GM19372 (cell line): ENCODE results near the gene EMID1.

Experiments used
- ATAC-seq: cut with Tn5 transposase; IDR thresholded peaks from one replicate; pipeline ENCODE4 v1.9.1; 2021; ENCODE audit warnings: mild to moderate bottlenecking, low read depth, moderate library complexity; ENCODE audit not compliant: unreplicated experiment

The EMID1 gene

DNA sequence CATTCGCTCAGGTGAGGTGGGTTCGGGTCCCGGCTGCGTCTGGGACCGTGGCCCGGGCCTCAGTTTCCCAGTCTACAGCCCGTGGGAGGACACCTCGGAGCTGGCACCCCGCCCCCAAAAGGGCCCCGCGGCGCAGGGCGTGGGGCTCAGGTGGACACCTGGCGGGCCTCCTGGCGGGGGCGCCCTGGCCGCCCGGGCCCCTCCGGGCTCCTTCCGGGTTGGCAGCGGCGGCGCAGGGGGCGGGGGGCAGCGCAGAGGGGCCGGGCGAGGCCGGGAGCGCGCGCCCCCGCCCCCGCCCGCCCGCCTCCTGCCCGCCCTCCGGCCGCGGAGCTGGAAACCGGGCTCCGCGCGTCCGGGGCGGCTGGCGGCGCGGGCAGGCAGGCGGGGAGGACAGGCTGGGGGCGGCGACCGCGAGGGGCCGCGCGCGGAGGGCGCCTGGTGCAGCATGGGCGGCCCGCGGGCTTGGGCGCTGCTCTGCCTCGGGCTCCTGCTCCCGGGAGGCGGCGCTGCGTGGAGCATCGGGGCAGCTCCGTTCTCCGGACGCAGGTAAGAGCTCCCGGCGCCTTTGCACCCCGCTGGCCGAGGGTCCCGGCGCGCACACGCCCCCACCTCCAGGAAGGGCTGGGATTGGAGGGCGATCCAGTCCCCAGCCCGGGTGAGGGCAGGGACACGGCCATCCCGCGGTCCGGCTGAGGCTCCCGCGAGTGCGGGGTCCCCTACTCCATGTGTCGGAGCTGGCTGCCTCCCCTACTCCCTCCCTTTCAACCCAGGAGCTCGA lies at the start of gene EMID1:
EMID1 (plus strand) TSS at position 303 of the 778 bp plus-strand sequence; CDS start at position 446, 143 bp downstream.
- ATAC-seq = no peak

DNA sequence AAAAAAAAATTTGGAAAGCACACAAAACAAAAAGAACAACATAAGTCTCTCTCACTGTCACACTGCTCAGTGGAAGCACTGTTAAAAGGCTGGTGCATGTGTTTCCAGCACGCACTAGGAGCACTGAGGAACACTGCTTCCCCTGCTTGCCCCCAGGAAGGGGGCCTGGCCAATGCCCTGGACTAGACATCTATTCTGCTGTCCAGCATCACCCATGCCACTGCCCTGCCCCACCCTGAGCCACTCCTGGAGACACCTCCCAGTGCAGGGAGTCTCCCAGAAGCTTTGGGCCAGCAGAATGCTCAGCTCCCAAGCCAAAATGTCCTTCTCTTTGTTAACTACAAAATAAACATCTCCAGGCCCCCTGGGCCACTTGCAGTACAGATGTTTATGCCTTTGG lies 49.7 kb upstream of the EMID1 start:
- no peak for ATAC-seq

DNA sequence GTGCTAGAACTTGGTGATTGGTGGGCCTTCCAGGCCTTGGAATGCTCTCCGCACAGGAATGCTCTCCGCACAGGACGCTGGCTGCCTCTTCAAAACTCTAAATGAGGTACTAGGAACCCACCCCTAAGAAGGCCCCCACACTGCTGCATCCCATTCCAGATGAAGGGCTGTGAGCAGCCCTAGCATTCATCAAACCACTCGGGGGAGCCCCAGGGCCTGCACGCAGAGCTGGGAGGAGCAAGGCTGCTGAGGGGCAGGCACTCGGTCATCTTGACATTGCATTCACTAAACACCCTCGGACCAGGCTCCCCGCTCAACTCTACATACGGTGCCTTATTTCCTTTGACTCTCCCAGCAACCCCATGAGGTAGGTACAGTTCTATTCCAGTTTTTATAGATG lies 49.2 kb upstream of the EMID1 start:
- no peak for ATAC-seq

DNA sequence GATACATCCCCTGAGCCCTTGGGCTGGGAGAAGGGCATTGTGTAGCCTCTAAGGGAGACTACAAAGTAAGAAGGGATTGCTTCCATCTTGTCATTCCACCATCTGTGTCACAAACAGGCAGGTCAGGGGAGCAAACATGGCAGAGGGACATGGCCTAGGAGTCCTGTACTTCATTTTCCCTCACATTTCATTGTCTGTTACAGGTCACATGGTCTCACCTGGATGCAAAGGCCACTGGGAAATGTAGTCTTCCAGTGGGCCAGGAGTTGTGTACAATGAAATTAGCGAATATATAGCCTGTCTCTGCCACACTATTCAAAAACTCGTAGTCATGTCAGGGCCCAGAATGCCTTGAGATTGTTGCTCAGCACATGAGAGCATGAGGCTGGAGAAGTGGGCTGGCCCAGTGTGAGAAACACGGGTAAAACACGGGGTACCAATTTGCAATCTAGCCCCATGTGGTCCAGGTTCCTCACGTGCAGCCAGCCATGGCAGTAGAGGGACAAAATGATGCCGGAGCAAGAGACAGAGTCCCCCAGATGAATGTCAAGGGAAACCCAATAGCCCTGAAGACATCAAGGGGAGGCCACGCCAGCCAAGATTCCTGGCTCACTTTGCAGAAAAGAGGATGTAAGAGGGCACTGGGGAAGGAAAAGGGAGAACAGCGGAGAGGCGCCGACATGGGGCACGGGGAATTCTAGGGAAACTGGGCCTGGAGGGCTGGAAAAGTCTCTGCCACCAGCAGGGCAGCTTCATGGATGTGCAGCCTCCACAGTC lies 47.7 kb upstream of the EMID1 start:
- no peak for ATAC-seq

- ATAC-seq = no peak
Measured at GRCh38 chr22:29158546-29158945, 47.1 kb upstream of the EMID1 start.

DNA sequence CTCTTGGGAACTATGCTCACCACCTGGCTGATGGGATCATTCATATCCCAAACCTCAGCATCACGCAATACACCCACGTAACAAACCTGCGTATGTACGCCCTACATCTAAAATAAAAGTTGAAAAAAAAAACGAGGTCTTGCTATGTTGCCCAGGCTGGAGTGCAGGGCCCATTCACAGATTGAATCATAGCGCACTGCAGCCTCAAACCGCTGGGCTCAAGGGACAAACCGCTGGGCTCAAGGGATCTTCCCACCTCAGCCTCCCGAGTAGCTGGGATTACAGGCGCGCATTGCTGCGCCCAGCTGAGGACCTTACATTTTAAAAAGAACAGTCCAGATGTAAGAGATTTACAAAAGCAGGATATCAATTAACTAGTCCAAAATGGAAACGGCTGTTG lies 41.9 kb upstream of the EMID1 start:
- ATAC-seq = no peak

- ATAC-seq = no peak
Measured at GRCh38 chr22:29165321-29166060, 40.2 kb upstream of the EMID1 start.

- no peak for ATAC-seq
Measured at GRCh38 chr22:29166180-29166579, 39.5 kb upstream of the EMID1 start.

DNA sequence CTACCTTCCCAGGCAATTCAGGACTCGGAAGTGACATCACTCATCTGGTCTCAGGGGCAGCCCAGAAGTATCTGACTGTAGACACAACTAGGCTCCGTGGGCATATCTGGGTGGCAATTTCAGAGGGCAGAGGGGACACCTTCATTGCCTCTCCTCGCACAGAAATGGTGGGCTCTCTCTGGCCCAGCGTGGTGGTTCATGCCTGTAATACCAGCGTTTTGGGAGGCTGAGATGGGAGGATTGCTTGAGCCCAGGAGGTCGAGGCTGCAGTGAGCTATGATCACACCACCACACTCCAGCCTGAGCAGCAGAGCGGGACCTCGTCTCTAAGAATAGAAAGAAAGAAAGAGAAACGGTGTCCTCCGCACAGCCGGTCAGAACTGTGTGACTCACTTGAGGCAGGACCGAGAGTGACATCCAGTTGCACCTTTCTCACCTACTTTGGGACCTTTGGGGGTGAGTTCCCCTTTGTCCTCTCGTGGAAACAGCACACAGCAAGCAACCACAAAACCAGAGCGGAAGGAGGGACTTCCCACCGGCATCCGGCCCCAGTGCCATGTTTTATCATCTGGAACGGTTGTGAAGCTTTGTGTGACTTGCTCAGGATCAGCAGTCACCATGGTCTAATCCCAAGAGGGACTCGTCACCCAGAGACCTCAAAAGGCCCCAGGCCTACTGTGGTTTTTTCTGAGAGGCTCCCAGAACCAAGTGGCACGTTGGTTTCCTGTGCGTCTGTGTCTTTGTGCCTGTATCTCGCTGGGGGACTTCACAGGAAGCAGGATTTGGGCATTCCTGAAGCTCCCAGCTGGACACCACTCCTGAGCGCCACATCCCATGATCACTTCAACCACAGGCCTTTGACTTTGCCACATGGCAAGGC lies 38.4 kb upstream of the EMID1 start:
- peak; percentile 94 for ATAC-seq

- ATAC-seq = no peak
Measured at GRCh38 chr22:29171721-29172120, 34.0 kb upstream of the EMID1 start.

DNA sequence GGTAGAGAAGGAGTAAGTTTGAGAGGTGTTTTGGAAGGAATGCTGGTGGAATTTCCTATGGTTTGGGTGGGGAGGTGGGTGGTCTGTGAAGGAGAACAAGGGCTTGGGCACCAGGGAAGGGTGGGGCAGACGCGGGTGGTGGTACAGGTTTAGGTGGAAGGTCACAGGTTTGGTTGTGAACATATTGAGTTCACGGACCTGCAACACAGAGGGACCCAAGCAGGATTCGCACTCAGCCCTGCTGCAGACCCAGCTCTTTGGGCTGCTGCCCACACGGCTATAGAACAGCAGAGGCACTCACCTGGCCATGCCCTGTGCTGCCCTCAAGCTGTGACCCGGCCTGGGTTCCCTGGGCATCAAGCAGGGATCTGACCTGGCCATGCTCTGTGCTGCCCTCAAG lies 33.5 kb upstream of the EMID1 start:
- no peak for ATAC-seq

- no peak for ATAC-seq
Measured at GRCh38 chr22:29175312-29175835, 30.3 kb upstream of the EMID1 start.

- no peak for ATAC-seq
Measured at GRCh38 chr22:29183971-29184848, 21.5 kb upstream of the EMID1 start.

DNA sequence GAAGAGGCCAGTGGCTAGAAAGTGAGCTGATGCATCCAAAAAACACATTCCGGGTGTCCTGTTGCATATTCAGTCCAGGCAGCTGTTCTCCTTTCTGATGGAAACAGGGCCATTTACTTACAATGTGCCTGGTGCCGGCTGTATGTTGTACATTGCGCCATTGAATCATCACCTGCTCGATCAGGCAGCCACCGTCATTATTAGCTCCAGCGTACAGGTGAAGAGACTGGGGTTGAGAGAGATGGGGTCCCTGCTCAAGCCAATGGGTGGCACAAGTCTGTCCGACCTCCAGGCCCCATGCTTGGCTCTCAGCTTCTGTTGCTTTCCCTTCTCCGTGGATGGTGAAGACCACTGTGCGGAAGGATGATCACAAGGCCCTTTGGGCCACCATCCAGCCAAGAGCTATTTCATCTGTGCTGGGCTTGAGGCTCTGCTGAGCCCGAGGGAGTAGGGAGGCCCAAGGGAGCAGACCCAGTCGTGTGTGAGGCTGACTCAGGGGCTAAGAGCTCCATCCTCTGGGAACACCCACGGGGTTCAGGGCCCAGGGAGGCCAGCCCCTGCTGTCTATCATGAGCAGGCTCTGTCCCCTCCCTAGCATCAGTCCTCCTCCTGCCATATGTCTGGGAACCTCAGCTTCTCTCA lies 20.7 kb upstream of the EMID1 start:
- ATAC-seq = no peak

DNA sequence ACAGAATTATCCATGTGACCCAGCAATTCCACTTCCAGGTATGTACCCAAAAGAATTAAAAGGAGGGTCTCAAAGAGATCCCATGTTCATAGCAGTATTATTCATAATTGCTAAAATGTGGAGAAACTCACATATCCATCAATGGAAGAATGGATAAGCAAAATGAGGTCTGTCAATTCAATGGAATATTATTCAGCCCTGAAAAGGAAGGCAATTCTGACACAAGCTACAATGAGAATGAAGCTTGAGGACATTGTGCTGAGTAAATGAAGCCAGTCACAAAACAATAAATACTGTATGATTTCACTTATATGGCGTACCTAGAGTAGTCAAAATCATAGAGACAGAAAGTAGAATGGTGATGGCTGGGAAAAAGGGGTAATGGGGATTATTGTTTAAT lies 19.4 kb upstream of the EMID1 start:
- ATAC-seq = no peak

GRCh38 chr22:29187831-29188230 lies 17.9 kb upstream of the EMID1 start:
- ATAC-seq = no peak

GRCh38 chr22:29190051-29190450 lies 15.6 kb upstream of the EMID1 start:
- no peak for ATAC-seq

GRCh38 chr22:29190918-29191317 lies 14.8 kb upstream of the EMID1 start:
- no peak for ATAC-seq

- no peak for ATAC-seq
Measured at GRCh38 chr22:29193021-29193420, 12.7 kb upstream of the EMID1 start.
